Nephron (organoid): ENCODE measurements around the gene AKR7A3.
A peak's percentile ranks its signal among the peaks of the same experiment; 100 is the strongest.

Experiments used
- H3K27ac Mint-ChIP-seq, 3 experiments: 2 replicates each; pipeline ENCODE4 v1.8.0; 2020; ENCODE audit warnings: mixed read lengths in 3 of 3, mild to moderate bottlenecking in 2 of 3, moderate library complexity in 1 of 3
- H3K27me3 Mint-ChIP-seq: 2 replicates; pipeline ENCODE4 v1.8.0; 2021; ENCODE audit warnings: low read depth, mild to moderate bottlenecking, moderate library complexity, mixed read lengths
- H3K36me3 Mint-ChIP-seq: 2 replicates; pipeline ENCODE4 v1.8.0; 2020; ENCODE audit warnings: low read depth, mixed read lengths
- H3K4me1 Mint-ChIP-seq: 2 replicates; pipeline ENCODE4 v1.8.0; 2020; ENCODE audit warnings: mixed read lengths
- H3K4me3 Mint-ChIP-seq, 3 experiments: 2 replicates each; pipeline ENCODE4 v1.8.0; 2020; ENCODE audit warnings: mild to moderate bottlenecking in 3 of 3, mixed read lengths in 3 of 3, moderate library complexity in 2 of 3
- H3K9me3 Mint-ChIP-seq: 2 replicates; pipeline ENCODE4 v1.8.0; 2020; ENCODE audit warnings: mixed read lengths
- TF ChIP-seq, protein P1 (sequence below), 3 experiments: fragments of 200-600 bp; sonication (generic); IDR thresholded peaks; one replicate each; pipeline ENCODE4 v1.5.0; 2021; ENCODE audit warnings: antibody characterized with exemption in 3 of 3; ENCODE audit not compliant: unreplicated experiment in 3 of 3

Gene AKR7A3

DNA sequence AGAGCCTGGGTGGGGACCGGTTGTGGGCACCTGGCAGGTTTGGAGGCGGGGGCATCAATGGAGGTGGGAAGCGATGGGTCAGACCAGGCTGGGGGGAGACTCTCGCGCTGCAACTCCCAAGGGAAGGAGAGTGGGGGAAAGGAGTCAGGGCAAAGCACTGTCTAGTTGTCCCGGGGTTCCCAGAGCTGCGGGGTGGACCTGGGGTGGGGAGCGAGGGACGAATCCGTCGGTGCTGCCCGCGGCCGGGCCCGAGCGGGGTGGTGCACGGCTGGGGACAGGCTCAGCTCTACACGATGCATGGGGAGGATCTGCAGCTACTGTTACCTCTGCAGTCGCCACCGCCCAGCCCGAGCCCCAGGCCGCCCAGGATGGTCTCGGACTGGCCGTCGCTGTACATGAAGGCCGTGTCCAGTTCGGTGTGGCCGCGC is 22.9 kb upstream of the AKR7A3 start:
- Mint-ChIP-seq H3K36me3 (peaks cover 27% of the 10 kb centered on the region), H3K27me3 (no peaks in the 10 kb centered on the region), H3K4me1 (peaks cover 31% of the 10 kb centered on the region), H3K9me3 (no peaks in the 10 kb centered on the region), H3K27ac (peak overlapping the region; percentile 21 to 81 (median 56)), H3K4me3 (peak overlapping the region; percentile 93 to 95 (median 94))
- TF ChIP-seq, protein P1, sequence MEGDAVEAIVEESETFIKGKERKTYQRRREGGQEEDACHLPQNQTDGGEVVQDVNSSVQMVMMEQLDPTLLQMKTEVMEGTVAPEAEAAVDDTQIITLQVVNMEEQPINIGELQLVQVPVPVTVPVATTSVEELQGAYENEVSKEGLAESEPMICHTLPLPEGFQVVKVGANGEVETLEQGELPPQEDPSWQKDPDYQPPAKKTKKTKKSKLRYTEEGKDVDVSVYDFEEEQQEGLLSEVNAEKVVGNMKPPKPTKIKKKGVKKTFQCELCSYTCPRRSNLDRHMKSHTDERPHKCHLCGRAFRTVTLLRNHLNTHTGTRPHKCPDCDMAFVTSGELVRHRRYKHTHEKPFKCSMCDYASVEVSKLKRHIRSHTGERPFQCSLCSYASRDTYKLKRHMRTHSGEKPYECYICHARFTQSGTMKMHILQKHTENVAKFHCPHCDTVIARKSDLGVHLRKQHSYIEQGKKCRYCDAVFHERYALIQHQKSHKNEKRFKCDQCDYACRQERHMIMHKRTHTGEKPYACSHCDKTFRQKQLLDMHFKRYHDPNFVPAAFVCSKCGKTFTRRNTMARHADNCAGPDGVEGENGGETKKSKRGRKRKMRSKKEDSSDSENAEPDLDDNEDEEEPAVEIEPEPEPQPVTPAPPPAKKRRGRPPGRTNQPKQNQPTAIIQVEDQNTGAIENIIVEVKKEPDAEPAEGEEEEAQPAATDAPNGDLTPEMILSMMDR (IDR thresholded peaks at IDR 0.05; ENCODE audit: unreplicated experiment in 3 of 3), result no peak

DNA sequence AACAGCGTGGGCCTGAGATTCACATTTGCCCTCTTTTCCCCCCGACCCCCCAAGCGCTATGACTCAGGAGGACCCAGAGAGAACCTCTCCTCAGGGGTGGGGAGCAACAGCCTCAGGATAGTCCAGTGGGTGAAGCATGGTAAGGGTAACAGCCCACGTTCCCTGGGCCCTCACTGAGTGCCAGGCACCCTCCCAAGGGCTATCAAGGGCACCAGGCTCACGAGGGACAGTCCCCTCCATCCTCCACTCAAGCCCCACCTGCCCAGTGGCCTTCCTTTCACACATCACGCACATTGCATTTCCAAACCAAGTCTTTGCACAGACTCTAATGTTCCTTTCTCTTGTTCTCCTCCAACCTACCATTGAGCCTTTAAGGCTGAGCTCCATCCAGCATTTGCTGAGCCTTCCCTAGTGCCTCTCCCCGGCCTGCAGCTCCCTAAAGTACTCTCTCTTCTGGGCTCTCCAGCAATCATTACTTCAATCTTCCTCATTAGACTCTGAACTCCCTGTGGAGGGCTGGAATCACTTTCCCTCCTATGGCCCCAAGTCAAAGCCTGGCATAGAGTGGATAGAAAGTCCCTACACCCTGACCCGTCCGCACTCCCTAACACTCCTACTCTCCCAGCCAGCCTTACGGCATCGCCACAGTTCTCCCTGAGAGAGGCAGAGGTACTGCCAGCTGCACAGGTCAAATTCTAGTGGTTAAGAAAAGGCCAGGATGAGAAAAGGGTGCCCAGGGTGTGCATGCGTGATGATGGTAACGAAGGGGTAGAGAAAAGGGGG is 22.3 kb upstream of the AKR7A3 start:
- peak overlapping the region; percentile 21 to 81 (median 56) for H3K27ac Mint-ChIP-seq
- TF ChIP-seq, protein P1 (IDR thresholded peaks at IDR 0.05; ENCODE audit: unreplicated experiment in 3 of 3), result no peak
- H3K9me3 Mint-ChIP-seq, result no peaks in the 10 kb centered on the region
- peaks cover 28% of the 10 kb centered on the region for H3K4me1 Mint-ChIP-seq
- peaks cover 24% of the 10 kb centered on the region for H3K36me3 Mint-ChIP-seq
- peak overlapping the region; percentile 93 to 95 (median 94) for H3K4me3 Mint-ChIP-seq
- no peaks in the 10 kb centered on the region for H3K27me3 Mint-ChIP-seq

GRCh38 chr1:19310061-19310460 is 21.5 kb upstream of the AKR7A3 start:
- H3K36me3 Mint-ChIP-seq, result peaks cover 28% of the 10 kb centered on the region
- no peaks in the 10 kb centered on the region for H3K9me3 Mint-ChIP-seq
- H3K4me1 Mint-ChIP-seq, result peaks cover 24% of the 10 kb centered on the region
- no peak overlapping the region for H3K27ac Mint-ChIP-seq
- peak overlapping the region; percentile 93 to 95 (median 94) for H3K4me3 Mint-ChIP-seq
- TF ChIP-seq, protein P1 (IDR thresholded peaks at IDR 0.05; ENCODE audit: unreplicated experiment in 3 of 3), result no peak
- no peaks in the 10 kb centered on the region for H3K27me3 Mint-ChIP-seq

DNA sequence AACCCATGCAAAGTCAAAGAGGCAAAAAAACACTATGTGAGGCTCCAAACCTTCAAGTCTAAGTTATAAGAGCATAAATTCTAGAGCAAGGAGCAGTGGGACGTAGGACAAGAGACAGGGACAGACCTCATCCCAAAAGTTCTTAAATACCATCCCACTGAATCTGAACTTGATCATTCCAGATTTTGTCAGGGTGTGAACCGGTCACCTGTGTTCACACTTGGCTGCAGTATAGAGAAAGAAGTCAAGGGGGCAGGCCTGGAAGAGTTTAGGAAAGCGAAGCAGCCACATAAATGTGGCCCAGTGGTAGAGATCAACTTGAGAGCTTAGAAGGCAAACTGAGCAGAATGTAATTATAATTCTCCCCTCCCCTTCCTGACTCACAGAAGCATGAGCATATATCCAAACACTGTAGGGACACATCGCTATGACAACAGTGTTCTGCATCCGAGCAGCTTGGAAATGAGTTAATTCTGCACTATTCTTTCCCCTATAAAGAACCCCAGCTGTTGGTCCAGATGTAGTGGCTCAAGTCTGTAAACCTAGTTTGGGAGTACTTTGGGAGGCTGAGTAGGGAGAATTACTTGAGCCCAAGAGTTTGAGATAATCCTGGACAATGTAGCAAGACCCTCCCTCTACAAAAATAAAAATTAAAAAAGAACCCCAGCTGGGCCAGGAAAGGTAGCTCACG is 20.7 kb upstream of the AKR7A3 start:
- Mint-ChIP-seq H3K36me3 (peaks cover 36% of the 10 kb centered on the region), H3K4me1 (peaks cover 24% of the 10 kb centered on the region), H3K27me3 (no peaks in the 10 kb centered on the region), H3K27ac (no peak overlapping the region), H3K9me3 (no peaks in the 10 kb centered on the region), H3K4me3 (peak overlapping the region; percentile 56 to 77 (median 69))
- TF ChIP-seq, protein P1 (IDR thresholded peaks at IDR 0.05; ENCODE audit: unreplicated experiment in 3 of 3), result no peak

- Mint-ChIP-seq H3K4me3 (peak overlapping the region; percentile 56 to 77 (median 69)), H3K27ac (no peak overlapping the region), H3K4me1 (peaks cover 22% of the 10 kb centered on the region), H3K27me3 (no peaks in the 10 kb centered on the region), H3K9me3 (no peaks in the 10 kb centered on the region), H3K36me3 (peaks cover 41% of the 10 kb centered on the region)
- TF ChIP-seq, protein P1 (IDR thresholded peaks at IDR 0.05; ENCODE audit: unreplicated experiment in 3 of 3), result no peak
Observed at GRCh38 chr1:19308509-19308907, 19.9 kb upstream of the AKR7A3 start.
